Measurements from ENCODE around the gene CGB5. TPM values are rescaled to one million over a fixed set of nuclear protein-coding genes. Genes with fewer than 3 reads are reported as not detected.
"Not testable (repeated sequence)": the region's sequence is repeated elsewhere in the genome, so short reads cannot be mapped to it uniquely, and the experiment has no call there.

Gene CGB5
- total RNA-seq, 2 experiments from 2014 or later, result not detected

- ChIA-PET POLR2A (no interaction called here), CTCF (no interaction called here)
- Mint-ChIP-seq H3K4me3 (no peak overlapping the region), H3K4me1 (no peaks in the 10 kb centered on the region), H3K27me3 (peaks cover 62% of the 10 kb centered on the region), H3K36me3 (ENCODE audit: low read depth) (no peaks in the 10 kb centered on the region), H3K9me3 (no peaks in the 10 kb centered on the region), H3K27ac (no peak overlapping the region)
- DNase-seq, result no peak
These were observed 23.9 kb downstream of the CGB5 start for GRCh38 chr19:49067554-49067953.

GRCh38 chr19:49069026-49069425, 25.4 kb downstream of the CGB5 start:
- POLR2A ChIA-PET, result no interaction called here

GRCh38 chr19:49070416-49070815, 26.8 kb downstream of the CGB5 start:
- Mint-ChIP-seq H3K27ac (no peak overlapping the region), H3K36me3 (ENCODE audit: low read depth) (peaks cover 2% of the 10 kb centered on the region), H3K27me3 (peaks cover 68% of the 10 kb centered on the region), H3K4me3 (no peak overlapping the region), H3K4me1 (peaks cover 7% of the 10 kb centered on the region), H3K9me3 (no peaks in the 10 kb centered on the region)
- DNase-seq, result no peak
- CTCF ChIA-PET, result interaction anchor here (1.6 kb wide), 1 partner anchor 28 kb away, joined by 10 read pairs; no protein-coding TSS in a partner anchor
- POLR2A ChIA-PET, result interaction anchor here (1.5 kb wide), 1 partner anchor 12 kb away, joined by 3 read pairs; no protein-coding TSS in a partner anchor

More at GRCh38 chr19:49069026-49069425, 25.4 kb downstream of the CGB5 start:
- CTCF ChIA-PET, result interaction anchor here (1.6 kb wide), 1 partner anchor 29 kb away, joined by 10 read pairs; no protein-coding TSS in a partner anchor
- peaks cover 2% of the 10 kb centered on the region for H3K36me3 Mint-ChIP-seq (ENCODE audit: low read depth)
- H3K4me3 Mint-ChIP-seq, result no peak overlapping the region
- peaks cover 7% of the 10 kb centered on the region for H3K4me1 Mint-ChIP-seq
- H3K9me3 Mint-ChIP-seq, result no peaks in the 10 kb centered on the region
- no peak for DNase-seq
- H3K27ac Mint-ChIP-seq, result no peak overlapping the region
- H3K27me3 Mint-ChIP-seq, result peaks cover 76% of the 10 kb centered on the region

- Mint-ChIP-seq H3K27ac (no peak overlapping the region), H3K9me3 (no peaks in the 10 kb centered on the region), H3K36me3 (ENCODE audit: low read depth) (peaks cover 2% of the 10 kb centered on the region), H3K27me3 (peaks cover 53% of the 10 kb centered on the region), H3K4me1 (peaks cover 7% of the 10 kb centered on the region), H3K4me3 (no peak overlapping the region)
- CTCF ChIA-PET, result interaction anchor here (1.2 kb wide), 1 partner anchor 34 kb away, joined by 3 read pairs; no protein-coding TSS in a partner anchor
- no peak for DNase-seq
- POLR2A ChIA-PET, result no interaction called here
These were observed 28.4 kb downstream of the CGB5 start for GRCh38 chr19:49071860-49072547.

GRCh38 chr19:49073514-49074378, 30.1 kb downstream of the CGB5 start:
- ChIA-PET CTCF (interaction anchor here (0.6 to 1.1 kb wide), 3 partner anchors 74 to 80 kb away, joined by 3 to 5 read pairs (median 3); partner anchors contain the start of genes GYS1 and RUVBL2), POLR2A (no interaction called here)
- H3K27ac Mint-ChIP-seq, result peak overlapping the region; percentile 12
- no peaks in the 10 kb centered on the region for H3K9me3 Mint-ChIP-seq
- peaks cover 7% of the 10 kb centered on the region for H3K4me1 Mint-ChIP-seq
- peaks cover 2% of the 10 kb centered on the region for H3K36me3 Mint-ChIP-seq (ENCODE audit: low read depth)
- no peak overlapping the region for H3K4me3 Mint-ChIP-seq
- H3K27me3 Mint-ChIP-seq, result peaks cover 43% of the 10 kb centered on the region
- no peak for DNase-seq

- CTCF ChIA-PET, result interaction anchor here (1.1 to 1.3 kb wide), 2 partner anchors 75 to 124 kb away, joined by 4 to 5 read pairs; no protein-coding TSS in a partner anchor
- H3K27ac Mint-ChIP-seq; H3K36me3 Mint-ChIP-seq (ENCODE audit: low read depth); H3K9me3 Mint-ChIP-seq; H3K4me3 Mint-ChIP-seq; H3K4me1 Mint-ChIP-seq; POLR2A ChIA-PET: not testable (repeated sequence)
- DNase-seq, result peak; percentile 33
- H3K27me3 Mint-ChIP-seq, result peaks cover 33% of the 10 kb centered on the region
These were observed 31.2 kb downstream of the CGB5 start for GRCh38 chr19:49074869-49075268.

GRCh38 chr19:49080392-49080791, 36.7 kb downstream of the CGB5 start:
- no peak for DNase-seq
- H3K36me3 Mint-ChIP-seq (ENCODE audit: low read depth), result peaks cover 3% of the 10 kb centered on the region
- H3K27ac Mint-ChIP-seq, result no peak overlapping the region
- ChIA-PET POLR2A (no interaction called here), CTCF (no interaction called here)
- H3K4me3 Mint-ChIP-seq, result no peak overlapping the region
- peaks cover 2% of the 10 kb centered on the region for H3K27me3 Mint-ChIP-seq
- H3K9me3 Mint-ChIP-seq, result no peaks in the 10 kb centered on the region
- peaks cover 11% of the 10 kb centered on the region for H3K4me1 Mint-ChIP-seq

- ChIA-PET CTCF (interaction anchor here (1.4 kb wide), 1 partner anchor 88 kb away, joined by 3 read pairs; the partner anchor contains the start of gene RUVBL2), POLR2A (no interaction called here)
- H3K4me3 Mint-ChIP-seq, result no peak overlapping the region
- no peaks in the 10 kb centered on the region for H3K9me3 Mint-ChIP-seq
- peaks cover 8% of the 10 kb centered on the region for H3K36me3 Mint-ChIP-seq (ENCODE audit: low read depth)
- peaks cover 15% of the 10 kb centered on the region for H3K4me1 Mint-ChIP-seq
- peaks cover 2% of the 10 kb centered on the region for H3K27me3 Mint-ChIP-seq
- no peak for DNase-seq
- H3K27ac Mint-ChIP-seq, result no peak overlapping the region
These were observed 37.6 kb downstream of the CGB5 start for GRCh38 chr19:49081273-49081672.

- CTCF ChIA-PET, result interaction anchor here (0.7 kb wide), 1 partner anchor 281 kb away, joined by 3 read pairs; no protein-coding TSS in a partner anchor
- POLR2A ChIA-PET, result interaction anchor here (1.0 kb wide), 1 partner anchor 13 kb away, joined by 3 read pairs; no protein-coding TSS in a partner anchor
- Mint-ChIP-seq H3K36me3 (ENCODE audit: low read depth) (peaks cover 29% of the 10 kb centered on the region), H3K4me3 (peak overlapping the region; percentile 96), H3K27me3 (peaks cover 2% of the 10 kb centered on the region), H3K9me3 (no peaks in the 10 kb centered on the region), H3K4me1 (peaks cover 38% of the 10 kb centered on the region), H3K27ac (peak overlapping the region; percentile 71)
- DNase-seq, result no peak
These were observed 40.8 kb downstream of the CGB5 start for GRCh38 chr19:49084206-49085019.

- POLR2A ChIA-PET, result interaction anchor here (1.3 kb wide), 1 partner anchor 28 kb away, joined by 4 read pairs; no protein-coding TSS in a partner anchor
- H3K4me3 Mint-ChIP-seq, result peak within 1 kb of the TSS; percentile 96
These were observed 41.6 kb downstream of the CGB5 start, which contains the start of gene SNRNP70 for GRCh38 chr19:49085020-49085867. TSS of gene SNRNP70 (plus strand) at chr19:49085451. CDS start at chr19:49086415, 964 bp downstream.

GRCh38 chr19:49085868-49086232, 42.2 kb downstream of the CGB5 start:
- H3K9me3 Mint-ChIP-seq, result no peaks in the 10 kb centered on the region
- DNase-seq, result no peak
- H3K4me1 Mint-ChIP-seq, result peaks cover 43% of the 10 kb centered on the region
- H3K27me3 Mint-ChIP-seq, result no peaks in the 10 kb centered on the region
- ChIA-PET POLR2A (interaction anchor here (1.3 to 1.5 kb wide), 2 partner anchors 12 to 27 kb away, joined by 4 read pairs; no protein-coding TSS in a partner anchor), CTCF (interaction anchor here (0.9 to 3.9 kb wide), 2 partner anchors 12 to 28 kb away, joined by 3 to 35 read pairs; no protein-coding TSS in a partner anchor)
- H3K4me3 Mint-ChIP-seq, result peak overlapping the region; percentile 96
- H3K36me3 Mint-ChIP-seq (ENCODE audit: low read depth), result peaks cover 37% of the 10 kb centered on the region
- peak overlapping the region; percentile 71 for H3K27ac Mint-ChIP-seq

More at GRCh38 chr19:49085020-49085867, 41.6 kb downstream of the CGB5 start, which contains the start of gene SNRNP70:
- DNase-seq, result peak; percentile 99
- H3K36me3 Mint-ChIP-seq (ENCODE audit: low read depth), result peaks cover 31% of the 10 kb centered on the region
- no peaks in the 10 kb centered on the region for H3K9me3 Mint-ChIP-seq
- H3K27ac Mint-ChIP-seq, result peak within 1 kb of the TSS; percentile 71
- H3K27me3 Mint-ChIP-seq, result peaks cover under 1% of the 10 kb centered on the region
- CTCF ChIA-PET, result interaction anchor here (0.9 to 3.9 kb wide), 2 partner anchors 13 to 28 kb away, joined by 3 to 35 read pairs; no protein-coding TSS in a partner anchor
- peaks cover 38% of the 10 kb centered on the region for H3K4me1 Mint-ChIP-seq

All from activated CD4-positive, alpha-beta memory T cell treated with anti-CD3 and anti-CD28 coated beads, Interleukin-2, amount 10 ng/mL, durations not matched to agents 7 days and 5 days (primary cell).